AG04450 (cell line): ENCODE measurements around the gene URB1. TPM values are rescaled to one million over a fixed set of nuclear protein-coding genes. Genes with fewer than 3 reads are reported as not detected.
A peak's percentile ranks its signal among the peaks of the same experiment; 100 is the strongest.
"Not testable (repeated sequence)": the region's sequence is repeated elsewhere in the genome, so short reads cannot be mapped to it uniquely, and the experiment has no call there.

Source experiments
- CTCF ChIA-PET: fragments of 300-600, 350-600 bp; formaldehyde crosslinking; extraction: SDS; loops from one replicate; lab custom pipeline; 2022; ENCODE audit warnings: antibody characterized with exemption, inconsistent platforms; lab: Charles Lee
- POLR2A ChIA-PET: fragments of 350-600 bp; formaldehyde crosslinking; extraction: SDS; loops from one replicate; lab custom pipeline; 2021; ENCODE audit warnings: antibody characterized with exemption, inconsistent platforms; lab: Yijun Ruan, JAX
- DNase-seq: peaks from one replicate; pipeline ENCODE4 v3.0.0-alpha.2; 2011; ENCODE audit warnings: low read depth, low spot score
- H3K27ac ChIP-seq: one replicate; pipeline ENCODE4 v1.5.1; 2012; ENCODE audit warnings: low read depth, low read length, control low read depth
- H3K27me3 ChIP-seq: one replicate; pipeline ENCODE4 v1.6.0; 2012; ENCODE audit warnings: low read length; ENCODE audit not compliant: control insufficient read depth, insufficient read depth
- H3K4me3 ChIP-seq: 2 replicates; pipeline ENCODE4 v1.5.1; 2011; ENCODE audit warnings: mild to moderate bottlenecking, low read depth, low read length, control low read depth
- H3K9me3 ChIP-seq: 2 replicates; pipeline ENCODE4 v1.5.1; 2012; ENCODE audit warnings: low read length; ENCODE audit not compliant: control insufficient read depth, insufficient read depth
- polyA plus RNA-seq: library from polyadenylated mRNA; depleted of rRNA; stranded (reverse); fragments of >200 nt; gene quantifications from 2 replicates; pipeline ENCODE4 v1.2.3, GENCODE V29; 2011
- TF ChIP-seq, protein P1 (sequence below): IDR thresholded peaks from 2 replicates; pipeline ENCODE4 v1.5.1; 2011; ENCODE audit warnings: low read depth, low read length, control low read depth, inconsistent platforms

URB1 gene
- polyA plus RNA-seq, 1 experiment, result 7.6 TPM

DNA sequence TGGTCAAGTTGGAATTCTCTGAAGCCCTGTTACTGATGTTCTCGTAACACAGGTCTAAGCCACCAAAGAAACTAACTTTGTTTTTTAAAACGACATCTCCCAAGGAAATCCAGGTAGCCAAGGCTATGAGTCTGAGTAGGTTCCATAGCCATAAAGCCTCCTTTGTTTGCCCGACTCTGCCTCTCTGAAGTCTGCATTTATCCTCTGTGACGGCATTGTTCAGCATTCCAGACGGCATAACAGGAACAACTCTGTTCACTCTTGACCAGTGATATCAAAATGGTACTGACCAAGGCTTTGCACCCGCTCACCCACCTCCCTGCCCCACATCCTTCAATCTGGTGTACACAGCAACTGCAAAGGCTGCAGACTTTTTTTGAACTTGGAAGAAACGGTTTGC is 14.8 kb downstream of the URB1 start:
- no peak for DNase-seq
- TF ChIP-seq, protein P1, sequence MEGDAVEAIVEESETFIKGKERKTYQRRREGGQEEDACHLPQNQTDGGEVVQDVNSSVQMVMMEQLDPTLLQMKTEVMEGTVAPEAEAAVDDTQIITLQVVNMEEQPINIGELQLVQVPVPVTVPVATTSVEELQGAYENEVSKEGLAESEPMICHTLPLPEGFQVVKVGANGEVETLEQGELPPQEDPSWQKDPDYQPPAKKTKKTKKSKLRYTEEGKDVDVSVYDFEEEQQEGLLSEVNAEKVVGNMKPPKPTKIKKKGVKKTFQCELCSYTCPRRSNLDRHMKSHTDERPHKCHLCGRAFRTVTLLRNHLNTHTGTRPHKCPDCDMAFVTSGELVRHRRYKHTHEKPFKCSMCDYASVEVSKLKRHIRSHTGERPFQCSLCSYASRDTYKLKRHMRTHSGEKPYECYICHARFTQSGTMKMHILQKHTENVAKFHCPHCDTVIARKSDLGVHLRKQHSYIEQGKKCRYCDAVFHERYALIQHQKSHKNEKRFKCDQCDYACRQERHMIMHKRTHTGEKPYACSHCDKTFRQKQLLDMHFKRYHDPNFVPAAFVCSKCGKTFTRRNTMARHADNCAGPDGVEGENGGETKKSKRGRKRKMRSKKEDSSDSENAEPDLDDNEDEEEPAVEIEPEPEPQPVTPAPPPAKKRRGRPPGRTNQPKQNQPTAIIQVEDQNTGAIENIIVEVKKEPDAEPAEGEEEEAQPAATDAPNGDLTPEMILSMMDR, result no peak
- CTCF ChIA-PET, result no interaction called here
- POLR2A ChIA-PET, result no interaction called here
- no peaks in the 10 kb centered on the region for H3K9me3 ChIP-seq
- no peak overlapping the region for H3K4me3 ChIP-seq
- H3K27me3 ChIP-seq, result no peaks in the 10 kb centered on the region
- no peak overlapping the region for H3K27ac ChIP-seq

DNA sequence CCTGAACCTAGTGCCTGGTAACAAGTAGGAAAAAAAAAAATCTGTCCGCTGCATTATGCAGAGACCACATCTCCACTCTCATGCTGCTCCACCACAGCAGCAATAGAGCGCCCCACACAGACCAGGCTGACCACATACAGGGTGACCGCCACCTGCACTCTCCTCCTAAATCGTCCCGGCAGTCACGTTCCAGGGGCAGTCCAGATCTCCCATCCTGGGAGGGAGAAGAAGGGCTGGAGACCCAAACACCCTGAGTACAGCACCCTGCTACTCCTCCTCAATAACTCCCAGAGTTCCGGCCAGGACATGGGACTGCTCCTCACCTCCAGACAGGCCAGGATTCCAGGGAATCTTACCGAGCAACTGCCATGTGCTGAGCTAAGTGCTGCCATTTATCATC is 15.3 kb downstream of the URB1 start:
- Histone ChIP-seq H3K4me3 (no peak overlapping the region), H3K27me3 (no peaks in the 10 kb centered on the region), H3K27ac (no peak overlapping the region), H3K9me3 (no peaks in the 10 kb centered on the region)
- ChIA-PET CTCF (no interaction called here), POLR2A (no interaction called here)
- TF ChIP-seq, protein P1, result no peak
- no peak for DNase-seq

DNA sequence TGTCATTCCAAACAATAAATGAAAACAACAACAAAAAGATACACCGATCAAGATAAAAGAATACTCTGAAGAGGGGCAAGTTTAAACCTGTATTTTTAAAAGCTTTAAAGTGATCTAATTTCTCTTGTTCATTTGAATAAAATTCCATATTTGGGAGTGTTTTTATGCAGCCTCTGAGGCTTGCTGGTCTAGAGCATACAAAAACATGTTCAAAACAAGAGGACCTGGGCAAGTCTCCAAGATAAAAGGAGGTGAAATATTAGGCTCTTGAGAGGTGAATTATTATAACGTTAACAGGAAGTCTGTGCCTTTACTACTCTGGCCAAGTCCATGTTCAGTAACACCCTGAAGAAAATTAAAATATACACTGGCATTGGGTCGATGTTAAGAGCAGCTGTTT is 20.1 kb downstream of the URB1 start:
- TF ChIP-seq, protein P1, result no peak
- ChIA-PET CTCF (interaction anchor here (1.2 to 3.1 kb wide), 2 partner anchors 30 to 228 kb away, joined by 3 to 55 read pairs; no protein-coding TSS in a partner anchor), POLR2A (interaction anchor here (1.6 kb wide), 1 partner anchor 20 kb away, joined by 5 read pairs; the partner anchor contains the start of gene URB1)
- Histone ChIP-seq H3K4me3 (no peak overlapping the region), H3K27me3 (no peaks in the 10 kb centered on the region), H3K27ac (no peak overlapping the region), H3K9me3 (no peaks in the 10 kb centered on the region)
- no peak for DNase-seq

DNA sequence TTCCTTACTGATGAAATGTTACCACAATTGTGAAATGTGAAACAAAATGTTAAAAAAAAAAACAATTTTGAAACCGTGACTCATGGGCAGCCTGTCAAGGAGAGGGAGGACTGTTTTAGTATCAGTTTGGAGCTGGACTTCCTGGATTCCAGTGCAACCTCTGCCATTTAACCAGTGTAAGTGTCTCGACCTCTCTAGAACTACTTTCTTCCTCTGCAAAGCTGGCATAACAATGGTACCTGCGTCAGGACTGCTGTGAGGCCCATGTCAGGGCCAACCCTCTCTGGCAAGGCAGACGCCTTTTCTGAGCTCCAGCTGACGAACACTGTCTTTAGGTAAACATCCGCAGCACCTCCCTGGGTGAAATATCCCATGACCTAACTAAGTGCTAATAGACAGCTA is 20.9 kb downstream of the URB1 start:
- TF ChIP-seq, protein P1, result no peak
- CTCF ChIA-PET, result interaction anchor here (0.5 to 3.1 kb wide), 5 partner anchors 31 to 265 kb away, joined by 3 to 55 read pairs (median 3); no protein-coding TSS in a partner anchor
- no peak overlapping the region for H3K4me3 ChIP-seq
- H3K27ac ChIP-seq, result peak overlapping the region; percentile 89
- no peaks in the 10 kb centered on the region for H3K9me3 ChIP-seq
- POLR2A ChIA-PET, result interaction anchor here (0.5 to 1.6 kb wide), 5 partner anchors 20 to 348 kb away, joined by 3 to 5 read pairs (median 4); partner anchors contain the start of gene URB1
- no peaks in the 10 kb centered on the region for H3K27me3 ChIP-seq
- peak; percentile 52 for DNase-seq

DNA sequence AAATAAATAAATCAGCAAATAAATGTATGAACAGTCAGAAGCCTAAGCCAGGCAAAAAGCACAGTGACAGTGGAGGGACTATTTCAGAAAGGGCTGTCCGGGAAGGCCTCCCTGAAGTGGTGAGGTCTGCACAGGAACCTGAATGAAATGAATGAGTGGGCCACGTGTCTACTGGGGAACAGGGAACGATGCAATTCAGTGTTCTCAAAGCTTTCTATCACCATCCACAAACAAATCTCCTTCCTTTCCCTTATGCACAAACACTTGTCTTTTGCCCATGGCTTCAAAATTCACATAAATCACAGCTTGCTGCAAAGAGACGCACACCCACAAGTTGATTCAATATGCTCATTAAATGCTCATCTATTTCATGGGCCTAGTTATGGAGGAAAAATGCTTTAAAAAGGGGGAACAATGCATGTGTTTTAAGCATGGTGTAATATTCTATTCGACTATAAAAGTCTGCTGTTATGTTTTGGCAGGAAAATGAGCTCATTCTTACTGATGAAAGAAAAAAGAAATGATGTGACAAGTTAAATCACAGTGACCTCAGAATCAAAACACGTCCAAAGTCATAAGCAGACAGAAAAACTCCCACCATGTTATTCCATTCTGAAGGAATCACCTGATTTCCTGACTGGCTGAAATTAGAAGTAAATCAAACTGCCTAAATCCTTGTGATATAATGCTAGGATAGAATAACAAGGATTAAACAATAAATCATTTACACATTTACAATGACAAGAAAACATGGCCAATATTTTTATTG is 21.6 kb downstream of the URB1 start:
- H3K9me3 ChIP-seq, result no peaks in the 10 kb centered on the region
- peak overlapping the region; percentile 33 for H3K27ac ChIP-seq
- TF ChIP-seq, protein P1, result no peak
- H3K27me3 ChIP-seq, result no peaks in the 10 kb centered on the region
- no peak overlapping the region for H3K4me3 ChIP-seq
- ChIA-PET CTCF (interaction anchor here (0.5 to 3.1 kb wide), 6 partner anchors 32 to 266 kb away, joined by 3 to 55 read pairs (median 4); no protein-coding TSS in a partner anchor), POLR2A (interaction anchor here (0.5 to 1.6 kb wide), 3 partner anchors 21 to 349 kb away, joined by 4 to 5 read pairs (median 5); partner anchors contain the start of gene URB1)
- DNase-seq, result no peak

DNA sequence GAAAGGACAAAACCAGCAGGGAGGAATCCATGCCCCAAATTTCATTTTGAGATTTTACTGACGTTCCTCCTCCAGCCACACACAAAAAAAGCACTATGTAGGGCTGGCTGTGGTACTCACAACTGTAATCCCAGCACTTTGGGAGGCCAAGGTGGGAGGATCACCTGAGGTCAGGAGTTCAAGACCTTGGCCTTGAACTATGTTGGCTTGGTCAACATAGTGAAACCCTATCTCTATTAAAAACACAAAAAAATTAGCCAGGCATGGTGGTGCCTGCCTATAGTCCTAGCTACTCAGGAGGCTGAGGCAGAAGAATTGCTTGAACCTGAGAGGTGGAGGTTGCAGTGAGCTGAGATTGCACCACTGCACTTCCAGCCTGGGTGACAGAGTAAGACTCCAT is 23.9 kb downstream of the URB1 start:
- DNase-seq, H3K27me3 ChIP-seq, POLR2A ChIA-PET, H3K27ac ChIP-seq, H3K9me3 ChIP-seq, H3K4me3 ChIP-seq: not testable (repeated sequence)
- CTCF ChIA-PET, result interaction anchor here (2.4 kb wide), 1 partner anchor 232 kb away, joined by 11 read pairs; no protein-coding TSS in a partner anchor
